Heart right ventricle (tissue), 16 donors: ENCODE measurements around the gene LRP1. TPM values are rescaled to one million over a fixed set of nuclear protein-coding genes. Genes with fewer than 3 reads are reported as not detected.

Source experiments
- ATAC-seq, 8 donors: fragments of 200-7000 bp; cut with Tn5 transposase; one replicate each; pipeline ENCODE4 v1.9.1; 2020; ENCODE audit warnings: mild to moderate bottlenecking in 8 of 8, moderate library complexity in 8 of 8, moderate number of reproducible peaks in 1 of 8
- DNase-seq, 2 donors: peaks; one replicate each; pipeline ENCODE4 v3.0.0-alpha.2; 2020
- H3K27ac ChIP-seq, 10 donors: fragments of 200-600 bp; sonication (generic) in 2 of 10; one replicate each; pipeline versions ENCODE4 v1.5.0 to v1.8.0; 2020 to 2022; ENCODE audit warnings: mild to moderate bottlenecking in 3 of 10
- H3K27me3 ChIP-seq, 7 donors: fragments of 200-600 bp; one replicate each; pipeline ENCODE4 v1.8.0; 2021 to 2022; ENCODE audit warnings: mild to moderate bottlenecking in 2 of 7
- H3K36me3 ChIP-seq, 9 donors: fragments of 200-600 bp; sonication (generic) in 1 of 9; one replicate each; pipeline versions ENCODE4 v1.5.0 to v1.8.0; 2020 to 2022; ENCODE audit warnings: mild to moderate bottlenecking in 2 of 9
- H3K4me1 ChIP-seq, 9 donors: fragments of 200-600 bp; sonication (generic) in 1 of 9; one replicate each; pipeline versions ENCODE4 v1.5.0 to v1.8.0; 2020 to 2022; ENCODE audit warnings: mild to moderate bottlenecking in 4 of 9
- H3K4me3 ChIP-seq, 10 donors: fragments of 200-600 bp; sonication (generic) in 2 of 10; one replicate each; pipeline versions ENCODE4 v1.5.0 to v1.8.0; 2020 to 2022; ENCODE audit warnings: mild to moderate bottlenecking in 7 of 10, moderate library complexity in 2 of 10
- H3K9me3 ChIP-seq, 11 donors: fragments of 200-600 bp in 10 of 11; sonication (generic) in 2 of 11; one replicate each; pipeline versions ENCODE4 v1.5.0 to v1.8.0; 2013 to 2022; ENCODE audit warnings: mild to moderate bottlenecking in 2 of 11, control low read depth in 1 of 11, moderate library complexity in 1 of 11
- WGBS, 2 donors: extraction: QIAGEN DNeasy Blood & Tissue Kit; methylation state at CpG; one replicate each; pipeline ENCODE4 v1.1.7; 2013; ENCODE audit warnings: inconsistent platforms in 1 of 2; 5-methylcytosine and 5-hydroxymethylcytosine counted together
- intact Hi-C, 10 donors: fragments of 100-400 bp; cut with DNase I; formaldehyde crosslinking; loops; one replicate each; pipeline versions ENCODE4 v1.11.1 to v1.14.2; 2022
- polyA plus RNA-seq, 2 donors: library from polyadenylated mRNA; stranded (reverse); fragments of 200-250 nt; gene quantifications; one replicate each; pipeline ENCODE4 v1.2.3, GENCODE V29; 2013
- total RNA-seq, 10 donors: library from RNA; stranded (reverse); fragmentation: NEBNext Ultra II Directional in 3 of 10; extraction: Animal tissue kit (Norgen Biotek cat#: 25700) in 3 of 10; gene quantifications; one replicate each; pipeline versions ENCODE4 v1.2.1 to v1.2.4, GENCODE V29; 2021 to 2023
- TF ChIP-seq, protein P1 (sequence below), 9 donors: fragments of 200-600 bp; sonication (generic) in 2 of 9; IDR thresholded peaks; one replicate each; pipeline versions ENCODE4 v1.5.0 to v1.8.0; 2021 to 2022; ENCODE audit warnings: antibody characterized with exemption in 9 of 9, mild to moderate bottlenecking in 5 of 9, moderate library complexity in 1 of 9
- donor health status: Arrhythmogenic right ventricular cardiomyopathy.
- donor health status: ischemic (EF 13 %, LVEDD 7.1; RV severe dilation, severe dysfunction).
- donor health status: healthy with polysubstance abuse.
- donor health status: DM: no; HTN: yes; CAD: no.
- donor health status: DM: no; HTN: no; CAD: no.
- donor health status: ischemic (EF 25% LVEDD 6.9; RV normal size, moderate dysfunction).
- donor health status: ischemic (EF 25% LVEDD 5.7; RV mildly dilated, moderate dysfunction).
- donor health status: healthy.
- donor health status: DM: yes; HTN: yes; CAD: no.
- donor health status: Ischemic cardiomyopathy.
- donor health status: ischemic (EF 35%, LVEDD 5.7; RV mildly dilated, moderate dysfunction).
- donor health status: nonischemic (EF 11% LVEDD 7.7; RV severe dilation, severe dysfunction).
- donor health status: DM: yes; HTN: yes; CAD: no.
- donor health status: PGD.
- donor health status: ischemic (EF 29% LVEDD 5.4; RV normal size, mild dysfunction).
- donor health status: nonischemic (EF 23%, LVEDD 6.1; RV moderate dilation, normal function).

LRP1 gene
- total and polyA plus RNA-seq, 12 donors: 46.3 to 259 (median 69.3) TPM

DNA sequence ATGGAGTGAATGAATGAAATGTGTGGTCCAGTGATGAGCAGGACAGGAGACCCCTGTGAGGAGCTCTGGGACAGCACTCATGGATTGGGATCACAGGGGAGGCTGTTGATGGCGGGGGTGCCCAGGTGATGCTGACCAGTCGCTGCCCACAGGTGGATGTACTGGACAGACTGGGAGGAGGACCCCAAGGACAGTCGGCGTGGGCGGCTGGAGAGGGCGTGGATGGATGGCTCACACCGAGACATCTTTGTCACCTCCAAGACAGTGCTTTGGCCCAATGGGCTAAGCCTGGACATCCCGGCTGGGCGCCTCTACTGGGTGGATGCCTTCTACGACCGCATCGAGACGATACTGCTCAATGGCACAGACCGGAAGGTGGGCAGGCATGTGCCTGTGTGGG lies 32.5 kb downstream of the LRP1 start:
- H3K36me3 ChIP-seq: peaks cover 0 to 100% (median 69%) of the 10 kb centered on the region in 9 donors
- H3K27me3 ChIP-seq: no peaks in the 10 kb centered on the region
- no peaks in the 10 kb centered on the region for H3K9me3 ChIP-seq
- WGBS, 2 donors: 96 to 98% methylated on average over 14 of the region's 14 CpGs
- no peak for DNase-seq
- peaks cover 0 to 76% (median 10%) of the 10 kb centered on the region in 9 donors for H3K4me1 ChIP-seq
- no peak for ATAC-seq
- no peak overlapping the region for H3K27ac ChIP-seq
- intact Hi-C loops: no loop called here
- TF ChIP-seq, protein P1, sequence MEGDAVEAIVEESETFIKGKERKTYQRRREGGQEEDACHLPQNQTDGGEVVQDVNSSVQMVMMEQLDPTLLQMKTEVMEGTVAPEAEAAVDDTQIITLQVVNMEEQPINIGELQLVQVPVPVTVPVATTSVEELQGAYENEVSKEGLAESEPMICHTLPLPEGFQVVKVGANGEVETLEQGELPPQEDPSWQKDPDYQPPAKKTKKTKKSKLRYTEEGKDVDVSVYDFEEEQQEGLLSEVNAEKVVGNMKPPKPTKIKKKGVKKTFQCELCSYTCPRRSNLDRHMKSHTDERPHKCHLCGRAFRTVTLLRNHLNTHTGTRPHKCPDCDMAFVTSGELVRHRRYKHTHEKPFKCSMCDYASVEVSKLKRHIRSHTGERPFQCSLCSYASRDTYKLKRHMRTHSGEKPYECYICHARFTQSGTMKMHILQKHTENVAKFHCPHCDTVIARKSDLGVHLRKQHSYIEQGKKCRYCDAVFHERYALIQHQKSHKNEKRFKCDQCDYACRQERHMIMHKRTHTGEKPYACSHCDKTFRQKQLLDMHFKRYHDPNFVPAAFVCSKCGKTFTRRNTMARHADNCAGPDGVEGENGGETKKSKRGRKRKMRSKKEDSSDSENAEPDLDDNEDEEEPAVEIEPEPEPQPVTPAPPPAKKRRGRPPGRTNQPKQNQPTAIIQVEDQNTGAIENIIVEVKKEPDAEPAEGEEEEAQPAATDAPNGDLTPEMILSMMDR (IDR thresholded peaks at IDR 0.05): no peak
- no peak overlapping the region for H3K4me3 ChIP-seq

DNA sequence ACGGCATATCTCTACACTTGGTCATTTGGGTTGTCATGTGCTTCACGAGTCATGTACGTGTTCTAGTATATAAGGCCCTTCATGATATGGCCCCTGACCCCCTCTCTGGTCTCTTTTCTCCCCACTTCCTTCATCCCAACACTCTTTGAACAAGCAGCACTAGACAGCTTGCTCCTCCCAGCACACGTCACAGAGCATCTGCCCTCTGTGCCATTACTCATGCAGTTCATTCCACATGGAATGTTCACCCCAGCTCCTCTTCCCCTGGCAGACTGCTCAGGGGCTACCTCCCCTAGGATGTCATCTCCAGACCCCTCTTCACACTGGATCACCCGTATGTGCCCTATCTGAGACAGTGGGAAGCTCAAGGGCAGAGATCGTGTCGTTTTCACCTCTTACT lies 33.2 kb downstream of the LRP1 start:
- Histone ChIP-seq H3K4me1 (peaks cover 0 to 69% (median 10%) of the 10 kb centered on the region in 9 donors), H3K36me3 (peaks cover 0 to 100% (median 71%) of the 10 kb centered on the region in 9 donors), H3K27ac (no peak overlapping the region), H3K4me3 (no peak overlapping the region), H3K27me3 (no peaks in the 10 kb centered on the region), H3K9me3 (no peaks in the 10 kb centered on the region)
- 87 to 89% methylated on average over 7 of the region's 7 CpGs for WGBS, 2 donors
- ATAC-seq: no peak
- intact Hi-C loops: no loop called here
- no peak for DNase-seq
- TF ChIP-seq, protein P1 (IDR thresholded peaks at IDR 0.05): no peak

DNA sequence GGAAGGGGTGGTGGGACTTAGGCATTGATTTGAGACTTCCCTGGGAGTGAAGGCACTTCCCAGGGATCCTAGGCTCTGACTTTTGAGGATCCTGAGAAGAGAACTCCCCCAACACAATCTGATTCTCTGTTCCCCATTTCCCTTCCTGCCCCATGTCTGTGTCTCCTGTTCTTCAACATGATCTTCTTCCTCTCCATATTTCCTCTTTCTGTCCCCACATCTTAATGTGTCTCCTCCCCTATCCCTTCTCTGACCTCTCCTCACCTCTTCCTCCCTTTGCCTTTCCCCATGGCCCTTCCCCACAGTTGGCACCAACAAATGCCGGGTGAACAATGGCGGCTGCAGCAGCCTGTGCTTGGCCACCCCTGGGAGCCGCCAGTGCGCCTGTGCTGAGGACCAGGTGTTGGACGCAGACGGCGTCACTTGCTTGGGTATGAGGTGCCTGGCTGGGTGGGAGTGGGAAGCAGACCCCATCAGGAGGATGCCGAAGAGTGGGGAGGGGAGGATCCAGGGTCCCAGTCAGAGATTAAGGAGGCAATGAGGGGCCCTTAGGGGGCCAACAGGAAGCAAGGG lies 34.4 kb downstream of the LRP1 start:
- Histone ChIP-seq H3K27ac (peak overlapping the region in 1 of 10 donors; percentile 44), H3K9me3 (no peaks in the 10 kb centered on the region), H3K36me3 (peaks cover 0 to 100% (median 72%) of the 10 kb centered on the region in 9 donors), H3K27me3 (no peaks in the 10 kb centered on the region), H3K4me3 (no peak overlapping the region), H3K4me1 (peaks cover 0 to 58% (median 10%) of the 10 kb centered on the region in 9 donors)
- DNase-seq (no peak), ATAC-seq (peak in 5 of 8 donors; percentile 12 to 29 (median 16))
- TF ChIP-seq, protein P1 (IDR thresholded peaks at IDR 0.05): no peak
- intact Hi-C loops: no loop called here
- 90 to 91% methylated on average over 8 of the region's 8 CpGs for WGBS, 2 donors

DNA sequence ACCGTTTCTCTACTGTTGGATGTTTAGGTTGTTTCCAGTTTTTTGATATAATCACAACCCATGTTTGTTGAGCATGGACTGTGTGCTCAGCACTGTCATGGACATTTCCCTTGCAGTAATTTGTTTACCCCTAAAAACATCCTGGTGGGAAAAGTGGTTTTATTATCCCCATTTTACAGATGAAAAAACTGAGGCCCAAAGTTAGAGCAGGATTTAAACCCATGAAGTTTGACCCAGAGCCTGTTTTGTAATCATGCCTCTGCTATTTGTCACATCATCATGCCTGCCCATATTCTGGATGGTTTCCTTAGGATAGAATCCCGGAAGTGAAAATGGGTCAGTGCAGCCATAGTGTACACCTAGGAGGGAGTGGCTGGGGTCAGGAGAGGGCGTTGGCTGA lies 36.2 kb downstream of the LRP1 start:
- no peak overlapping the region for H3K4me3 ChIP-seq
- no peaks in the 10 kb centered on the region for H3K9me3 ChIP-seq
- intact Hi-C loops: no loop called here
- DNase-seq (no peak), ATAC-seq (no peak)
- peaks cover 0 to 39% (median 0%) of the 10 kb centered on the region in 9 donors for H3K4me1 ChIP-seq
- peak overlapping the region in 1 of 10 donors; percentile 48 for H3K27ac ChIP-seq
- no peaks in the 10 kb centered on the region for H3K27me3 ChIP-seq
- H3K36me3 ChIP-seq: peaks cover 0 to 100% (median 68%) of the 10 kb centered on the region in 9 donors
- WGBS, 2 donors: 89 to 92% methylated on average over 3 of the region's 3 CpGs
- TF ChIP-seq, protein P1 (IDR thresholded peaks at IDR 0.05): no peak
